SK-N-SH (cell line): ENCODE data around the gene MXRA5.
"Not testable (repeated sequence)": the region's sequence is repeated elsewhere in the genome, so short reads cannot be mapped to it uniquely, and the experiment has no call there.

Experiments
- CTCF ChIP-seq: fragments of 200-600 bp; sonication (generic); IDR thresholded peaks from 2 replicates; pipeline ENCODE4 v1.6.1; 2017; ENCODE audit warnings: antibody characterized with exemption, mild to moderate bottlenecking, moderate library complexity
- EP300 ChIP-seq, 2 experiments: IDR thresholded peaks; 2 replicates each; pipeline versions ENCODE4 v1.4.0 to v1.6.1; 2012; ENCODE audit warnings: borderline replicate concordance in 1 of 2, low read depth in 1 of 2, low read length in 1 of 2
- GABPA ChIP-seq: IDR thresholded peaks from 2 replicates; pipeline ENCODE4 v1.4.0; 2012; ENCODE audit warnings: low read depth, mild to moderate bottlenecking
- MXI1 ChIP-seq: IDR thresholded peaks from 2 replicates; pipeline ENCODE4 v1.6.1; 2012; ENCODE audit warnings: mild to moderate bottlenecking, low read depth, low read length, improper control_type of control experiment
- NFIC ChIP-seq: IDR thresholded peaks from 2 replicates; pipeline ENCODE4 v1.4.0; 2012; ENCODE audit warnings: borderline replicate concordance
- NRF1 ChIP-seq: IDR thresholded peaks from 2 replicates; pipeline ENCODE4 v1.6.1; 2012; ENCODE audit warnings: low read depth, mild to moderate bottlenecking, low read length
- POLR2AphosphoS5 ChIP-seq: IDR thresholded peaks from 2 replicates; pipeline ENCODE4 v1.6.1; 2012; ENCODE audit warnings: low read depth, low read length
- TAF1 ChIP-seq: IDR thresholded peaks from 2 replicates; pipeline ENCODE4 v1.6.1; 2012; ENCODE audit warnings: low read depth, mild to moderate bottlenecking, low read length, moderate library complexity, borderline replicate concordance
- ZBTB33 ChIP-seq: IDR thresholded peaks from 2 replicates; pipeline ENCODE4 v1.4.0; 2012; ENCODE audit warnings: low read depth, borderline replicate concordance

GRCh38 chrX:3375878-3376508 lies 29.5 kb upstream of the MXRA5 start:
- not testable (repeated sequence) for TF ChIP-seq GABPA; NFIC; NRF1; CTCF; TAF1; EP300 (IDR thresholded peaks at IDR 0.05; ENCODE audit: borderline replicate concordance in 1 of 2, low read depth in 1 of 2, low read length in 1 of 2); MXI1; POLR2AphosphoS5; ZBTB33
